Measurements from ENCODE around the gene DYNLT5. TPM values are rescaled to one million over a fixed set of nuclear protein-coding genes. Genes with fewer than 3 reads are reported as not detected.

DYNLT5 gene
- total RNA-seq, 2 experiments from 2014 or later = not detected

DNA sequence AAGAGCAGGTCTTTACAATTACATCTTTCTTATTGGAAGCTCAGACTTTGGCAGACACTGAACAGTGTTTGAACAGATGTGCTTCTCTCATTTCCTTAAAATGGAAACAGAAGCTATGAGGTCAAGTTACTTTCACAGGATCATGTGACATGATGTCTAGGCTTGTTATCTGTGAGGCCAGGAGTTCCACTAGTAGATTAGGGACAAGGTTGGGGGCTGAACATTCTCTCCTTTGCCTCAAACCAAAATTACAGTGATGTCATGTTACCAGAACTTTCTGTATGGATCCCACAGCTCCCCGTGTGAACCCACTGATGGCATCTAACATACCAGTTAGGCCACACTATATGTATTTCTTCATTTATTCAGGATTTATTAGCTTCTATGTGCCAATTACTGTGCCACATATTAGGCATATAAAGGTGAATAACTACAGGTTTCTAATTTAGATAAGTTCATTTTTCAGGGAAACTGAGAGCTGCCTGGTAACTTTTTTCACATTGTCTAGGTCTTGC, 6.0 kb downstream of the DYNLT5 start:
- ATAC-seq = no peak
- H3K9me3 Mint-ChIP-seq (ENCODE audit: low read depth) = no peaks in the 10 kb centered on the region
- CTCF ChIA-PET = interaction anchor here (1.1 to 2.3 kb wide), 4 partner anchors 8 to 391 kb away, joined by 3 to 7 read pairs (median 4); no protein-coding TSS in a partner anchor
- H3K27ac Mint-ChIP-seq = no peak overlapping the region
- DNase-seq = no peak
- H3K4me3 Mint-ChIP-seq = no peak overlapping the region
- H3K27me3 Mint-ChIP-seq = peaks cover 20% of the 10 kb centered on the region
- no peaks in the 10 kb centered on the region for H3K36me3 Mint-ChIP-seq
- no peaks in the 10 kb centered on the region for H3K4me1 Mint-ChIP-seq

DNA sequence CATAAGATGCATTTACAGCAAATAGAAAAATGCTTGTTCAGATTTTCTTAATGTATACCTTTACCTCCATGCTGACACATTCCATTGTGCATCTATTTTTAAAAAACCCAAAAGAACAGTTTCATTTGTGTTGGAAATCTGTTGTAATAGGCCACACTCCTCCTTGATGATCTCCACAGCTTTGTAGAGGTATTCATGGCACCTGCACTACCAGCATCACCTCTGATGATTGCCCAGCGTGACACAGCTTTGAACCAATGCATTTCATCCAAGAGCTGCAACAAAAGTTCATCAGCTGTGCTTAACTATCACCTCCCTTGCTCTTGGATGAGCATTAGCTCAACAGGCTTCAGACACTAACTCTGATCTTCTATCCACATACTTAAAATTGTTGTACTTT, 8.2 kb downstream of the DYNLT5 start:
- Mint-ChIP-seq H3K27me3 (peaks cover 11% of the 10 kb centered on the region), H3K27ac (no peak overlapping the region), H3K4me3 (no peak overlapping the region), H3K9me3 (ENCODE audit: low read depth) (no peaks in the 10 kb centered on the region), H3K4me1 (no peaks in the 10 kb centered on the region), H3K36me3 (no peaks in the 10 kb centered on the region)
- DNase-seq = no peak
- ATAC-seq = no peak
- CTCF ChIA-PET = interaction anchor here (1.1 to 1.5 kb wide), 2 partner anchors 9 to 740 kb away, joined by 3 to 5 read pairs; no protein-coding TSS in a partner anchor

DNA sequence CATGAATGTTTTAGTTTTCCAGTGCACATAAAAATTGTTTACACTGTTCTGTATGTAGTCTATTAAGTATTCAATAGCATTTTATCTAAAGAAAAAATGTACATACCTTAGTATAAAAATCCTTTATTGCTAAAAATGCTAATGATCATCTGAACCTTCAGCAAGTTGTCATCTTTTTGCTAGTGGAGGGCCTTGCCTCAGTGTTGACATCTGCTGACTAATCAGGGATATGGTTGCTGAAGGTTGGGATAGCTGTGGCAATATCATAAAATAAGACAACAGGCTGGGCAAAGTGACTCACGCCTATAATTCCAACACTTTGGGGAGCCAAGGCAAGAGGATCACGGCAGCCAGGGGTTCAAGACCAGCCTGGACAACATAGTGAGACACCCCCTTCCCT, 9.0 kb downstream of the DYNLT5 start:
- no peak for DNase-seq
- CTCF ChIA-PET = interaction anchor here (1.1 to 1.5 kb wide), 3 partner anchors 9 to 739 kb away, joined by 3 to 5 read pairs (median 3); partner anchors contain the start of genes DNAI4 and MIER1
- H3K4me3 Mint-ChIP-seq = no peak overlapping the region
- no peak overlapping the region for H3K27ac Mint-ChIP-seq
- peaks cover 11% of the 10 kb centered on the region for H3K27me3 Mint-ChIP-seq
- H3K4me1 Mint-ChIP-seq = no peaks in the 10 kb centered on the region
- ATAC-seq = no peak
- no peaks in the 10 kb centered on the region for H3K9me3 Mint-ChIP-seq (ENCODE audit: low read depth)
- no peaks in the 10 kb centered on the region for H3K36me3 Mint-ChIP-seq

DNA sequence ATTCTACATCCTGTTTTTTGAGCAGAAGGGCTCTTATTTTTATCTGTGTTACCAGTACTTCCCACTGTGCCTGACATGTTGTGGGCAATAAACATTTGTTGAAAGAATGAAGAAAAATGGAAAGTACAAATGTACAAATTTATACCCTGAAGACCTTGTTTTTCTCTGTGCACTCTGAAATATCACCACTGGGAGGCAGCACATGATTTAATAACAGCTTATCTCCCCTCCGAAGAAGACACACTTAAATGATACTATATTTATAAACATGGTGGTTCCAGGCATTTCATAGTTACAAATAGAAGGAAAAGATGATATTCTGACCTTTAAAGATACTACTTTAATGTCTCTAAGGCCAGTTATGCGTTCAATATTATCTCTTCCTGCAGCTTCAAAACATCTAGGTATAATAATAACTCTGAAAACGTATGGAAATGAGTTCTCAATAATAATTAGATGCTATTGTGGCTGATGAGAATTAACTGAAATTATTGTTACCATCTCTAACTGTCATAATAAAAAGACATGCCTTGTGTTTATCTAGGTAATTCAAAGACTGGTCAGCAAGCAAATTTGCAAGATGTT, 12.8 kb downstream of the DYNLT5 start:
- no peaks in the 10 kb centered on the region for H3K9me3 Mint-ChIP-seq (ENCODE audit: low read depth)
- H3K27ac Mint-ChIP-seq = no peak overlapping the region
- CTCF ChIA-PET = interaction anchor here (0.7 to 3.4 kb wide), 13 partner anchors 10 to 736 kb away, joined by 3 to 17 read pairs (median 5); partner anchors contain the start of genes DNAI4 and MIER1
- H3K36me3 Mint-ChIP-seq = no peaks in the 10 kb centered on the region
- ATAC-seq (no peak), DNase-seq (peak; percentile 67)
- H3K27me3 Mint-ChIP-seq = no peaks in the 10 kb centered on the region
- H3K4me1 Mint-ChIP-seq = peaks cover 16% of the 10 kb centered on the region
- no peak overlapping the region for H3K4me3 Mint-ChIP-seq

DNA sequence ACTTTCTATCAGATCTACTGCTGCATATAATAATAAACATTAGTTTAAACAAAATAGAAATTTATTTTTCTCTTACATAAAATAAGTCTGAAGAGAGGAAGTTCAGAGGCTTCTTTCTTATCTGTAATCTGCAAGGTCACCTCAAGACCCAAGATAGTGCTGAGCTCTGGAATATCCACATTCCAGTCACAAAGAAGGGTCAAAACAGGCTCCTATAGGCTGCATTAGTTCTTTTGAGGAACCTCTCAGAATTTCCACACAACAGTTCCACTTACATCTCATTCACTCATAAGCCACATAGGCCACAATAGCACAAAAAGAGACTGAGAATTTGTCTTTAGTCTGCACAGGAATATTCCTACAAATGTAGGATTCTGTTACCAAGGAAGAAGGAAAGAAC, 15.4 kb downstream of the DYNLT5 start:
- DNase-seq (no peak), ATAC-seq (no peak)
- H3K4me1 Mint-ChIP-seq = peaks cover 23% of the 10 kb centered on the region
- CTCF ChIA-PET = no interaction called here
- H3K36me3 Mint-ChIP-seq = no peaks in the 10 kb centered on the region
- H3K4me3 Mint-ChIP-seq = no peak overlapping the region
- H3K9me3 Mint-ChIP-seq (ENCODE audit: low read depth) = no peaks in the 10 kb centered on the region
- no peaks in the 10 kb centered on the region for H3K27me3 Mint-ChIP-seq
- no peak overlapping the region for H3K27ac Mint-ChIP-seq

DNA sequence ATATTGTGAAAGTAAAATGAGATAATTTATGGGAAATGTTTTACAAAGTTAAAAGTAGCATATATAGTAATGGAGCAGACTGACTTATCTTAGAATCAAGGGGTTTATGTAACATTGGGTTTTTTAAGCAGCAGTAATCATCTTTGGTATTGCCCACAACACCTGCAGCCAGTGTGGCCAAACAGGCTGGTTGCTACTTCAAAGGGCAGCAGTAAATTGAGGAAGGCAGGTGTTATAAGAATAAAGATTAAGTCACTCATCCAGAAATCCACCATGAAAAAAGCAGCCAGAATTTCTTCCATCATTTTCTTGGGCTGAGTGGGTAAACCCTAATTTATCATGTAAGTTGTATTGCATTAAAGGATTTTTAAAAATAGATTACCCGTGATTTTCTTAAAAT, 16.7 kb downstream of the DYNLT5 start:
- Mint-ChIP-seq H3K9me3 (ENCODE audit: low read depth) (no peaks in the 10 kb centered on the region), H3K27ac (peak overlapping the region; percentile 77), H3K4me3 (peak overlapping the region; percentile 65)

DNA sequence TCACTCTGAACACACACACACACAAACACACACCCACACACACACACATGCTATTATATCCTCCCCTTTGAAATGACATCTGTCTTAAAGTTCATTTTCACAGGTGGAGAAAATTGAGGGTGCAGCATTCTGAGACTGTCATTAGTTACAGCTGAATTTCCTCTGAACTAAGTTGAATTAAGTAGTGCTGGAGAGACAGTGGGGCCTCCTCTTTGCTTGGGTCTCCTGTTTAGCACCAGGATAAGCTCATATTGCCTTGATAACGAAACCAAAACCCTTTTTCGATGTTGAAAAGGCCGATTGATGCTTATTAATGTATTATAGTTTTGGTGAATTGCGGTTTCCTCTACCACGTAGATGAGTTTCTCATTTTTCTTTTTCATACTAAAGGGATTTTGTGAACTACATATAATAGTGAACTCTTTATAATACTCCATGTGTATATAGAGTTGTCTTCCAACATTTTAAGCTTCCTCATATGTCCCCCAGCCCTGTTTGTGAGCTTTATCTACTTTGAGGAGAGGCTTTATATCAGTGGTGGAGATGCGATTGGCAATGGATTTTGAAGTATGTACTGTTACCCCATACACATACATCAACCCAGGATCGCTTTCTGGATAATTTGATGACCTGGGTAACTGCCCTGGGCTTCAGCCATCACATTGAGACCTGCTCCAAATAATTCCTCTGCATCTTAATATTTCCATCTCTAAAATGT, 17.4 kb downstream of the DYNLT5 start:
- DNase-seq (peak; percentile 46), ATAC-seq (peak; percentile 87)
- H3K27ac Mint-ChIP-seq = peak overlapping the region; percentile 77
- CTCF ChIA-PET = interaction anchor here (0.9 to 1.0 kb wide), 4 partner anchors 9 to 226 kb away, joined by 3 to 5 read pairs (median 4); no protein-coding TSS in a partner anchor
- H3K27me3 Mint-ChIP-seq = no peaks in the 10 kb centered on the region
- no peaks in the 10 kb centered on the region for H3K9me3 Mint-ChIP-seq (ENCODE audit: low read depth)
- H3K4me3 Mint-ChIP-seq = peak overlapping the region; percentile 65
- peaks cover 23% of the 10 kb centered on the region for H3K4me1 Mint-ChIP-seq
- H3K36me3 Mint-ChIP-seq = no peaks in the 10 kb centered on the region

More for the DNA sequence above, 16.7 kb downstream of the DYNLT5 start:
- CTCF ChIA-PET = interaction anchor here (0.9 kb wide), 1 partner anchor 227 kb away, joined by 3 read pairs; no protein-coding TSS in a partner anchor
- ATAC-seq = no peak
- Mint-ChIP-seq H3K4me1 (peaks cover 23% of the 10 kb centered on the region), H3K36me3 (no peaks in the 10 kb centered on the region), H3K27me3 (no peaks in the 10 kb centered on the region)
- no peak for DNase-seq

DNA sequence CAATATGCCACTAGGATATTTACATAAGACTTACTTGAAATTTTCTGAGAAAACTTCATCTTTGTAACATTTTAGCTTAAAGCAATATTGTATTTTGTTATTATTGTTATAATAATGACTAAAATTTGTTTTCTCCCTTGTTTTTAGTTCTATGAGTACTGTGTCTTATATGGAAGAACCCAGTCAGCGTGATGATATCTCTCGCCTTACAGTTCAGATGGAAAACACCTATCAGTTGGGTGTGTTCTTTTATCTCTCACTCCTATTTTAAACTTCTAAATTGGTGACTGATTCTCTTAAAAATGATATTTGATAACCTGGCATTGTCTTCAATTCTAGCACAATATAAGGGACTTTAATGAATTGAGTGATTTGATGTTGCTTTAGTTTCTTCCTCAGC, 18.0 kb downstream of the DYNLT5 start:
- no peaks in the 10 kb centered on the region for H3K36me3 Mint-ChIP-seq
- H3K27ac Mint-ChIP-seq = peak overlapping the region; percentile 77
- no peak for ATAC-seq
- H3K9me3 Mint-ChIP-seq (ENCODE audit: low read depth) = no peaks in the 10 kb centered on the region
- H3K4me3 Mint-ChIP-seq = peak overlapping the region; percentile 65
- CTCF ChIA-PET = interaction anchor here (1.0 kb wide), 3 partner anchors 9 to 12 kb away, joined by 3 to 5 read pairs (median 4); no protein-coding TSS in a partner anchor
- H3K4me1 Mint-ChIP-seq = peaks cover 23% of the 10 kb centered on the region
- no peak for DNase-seq
- no peaks in the 10 kb centered on the region for H3K27me3 Mint-ChIP-seq

DNA sequence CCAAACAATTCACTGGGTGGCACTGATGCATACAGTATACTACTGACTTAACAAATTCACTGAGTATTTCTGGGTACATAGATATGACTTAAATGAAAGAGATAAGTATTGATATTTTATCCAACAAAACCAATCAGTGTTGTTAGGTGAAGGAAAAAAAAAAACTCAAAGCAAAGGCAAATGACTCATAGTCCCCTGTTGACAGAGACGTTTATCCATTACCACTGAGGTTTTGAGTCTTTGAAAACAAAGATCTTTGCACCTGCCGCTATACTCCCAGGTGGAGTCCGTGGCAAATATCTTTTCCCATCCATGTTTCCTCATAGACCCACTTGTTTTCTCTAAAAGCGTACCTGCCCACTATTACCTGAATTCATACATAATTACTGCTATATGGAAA, 18.4 kb downstream of the DYNLT5 start:
- Mint-ChIP-seq H3K36me3 (no peaks in the 10 kb centered on the region), H3K27ac (no peak overlapping the region), H3K27me3 (peaks cover 1% of the 10 kb centered on the region), H3K9me3 (ENCODE audit: low read depth) (no peaks in the 10 kb centered on the region), H3K4me3 (no peak overlapping the region), H3K4me1 (peaks cover 23% of the 10 kb centered on the region)
- DNase-seq (no peak), ATAC-seq (no peak)
- CTCF ChIA-PET = no interaction called here

DNA sequence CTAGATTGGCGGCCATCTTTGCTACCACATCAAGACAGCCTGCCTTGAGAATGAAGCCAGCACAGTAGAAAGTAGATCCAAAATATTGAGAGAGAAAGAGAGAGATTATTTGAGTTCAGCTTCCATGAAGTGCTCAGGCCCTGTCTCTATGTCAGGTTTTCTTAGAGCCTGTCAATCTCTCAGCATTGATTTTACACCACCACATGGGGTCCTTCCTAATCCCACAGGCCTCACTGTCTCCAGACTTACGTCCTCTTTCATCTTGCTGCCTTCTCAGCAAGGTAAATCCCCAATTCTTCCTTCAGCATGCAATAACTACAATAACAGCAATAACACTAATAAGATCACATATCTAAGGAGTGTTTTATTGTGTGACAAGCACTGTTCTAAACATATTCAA, 21.0 kb downstream of the DYNLT5 start:
- Mint-ChIP-seq H3K27me3 (peaks cover 5% of the 10 kb centered on the region), H3K4me1 (peaks cover 23% of the 10 kb centered on the region), H3K27ac (no peak overlapping the region), H3K36me3 (no peaks in the 10 kb centered on the region), H3K9me3 (ENCODE audit: low read depth) (no peaks in the 10 kb centered on the region), H3K4me3 (no peak overlapping the region)
- CTCF ChIA-PET = no interaction called here
- DNase-seq (no peak), ATAC-seq (no peak)

DNA sequence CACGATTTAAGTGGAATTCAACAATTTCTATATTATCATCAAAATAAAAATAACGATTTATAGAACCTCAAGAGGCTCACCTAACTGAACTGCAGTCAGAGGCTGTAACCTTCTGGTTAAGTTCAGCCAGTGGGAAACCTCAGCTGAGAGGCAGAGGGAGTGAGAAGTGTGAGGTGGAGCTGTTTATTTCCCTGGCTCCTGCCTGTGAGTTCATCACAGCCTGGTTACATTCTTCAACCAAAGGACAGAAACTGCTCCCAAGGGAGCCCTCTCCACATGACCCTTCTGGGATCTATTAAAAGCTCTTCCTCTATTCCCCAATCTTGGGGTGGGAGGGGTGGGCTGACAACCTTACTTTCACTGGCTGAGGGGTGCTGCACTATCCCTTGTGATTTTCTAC, 22.2 kb downstream of the DYNLT5 start:
- Mint-ChIP-seq H3K36me3 (no peaks in the 10 kb centered on the region), H3K27me3 (peaks cover 11% of the 10 kb centered on the region), H3K4me3 (no peak overlapping the region), H3K9me3 (ENCODE audit: low read depth) (no peaks in the 10 kb centered on the region), H3K27ac (no peak overlapping the region), H3K4me1 (peaks cover 16% of the 10 kb centered on the region)
- CTCF ChIA-PET = interaction anchor here (1.2 to 1.3 kb wide), 2 partner anchors 9 to 370 kb away, joined by 3 to 4 read pairs; no protein-coding TSS in a partner anchor
- DNase-seq (no peak), ATAC-seq (no peak)

DNA sequence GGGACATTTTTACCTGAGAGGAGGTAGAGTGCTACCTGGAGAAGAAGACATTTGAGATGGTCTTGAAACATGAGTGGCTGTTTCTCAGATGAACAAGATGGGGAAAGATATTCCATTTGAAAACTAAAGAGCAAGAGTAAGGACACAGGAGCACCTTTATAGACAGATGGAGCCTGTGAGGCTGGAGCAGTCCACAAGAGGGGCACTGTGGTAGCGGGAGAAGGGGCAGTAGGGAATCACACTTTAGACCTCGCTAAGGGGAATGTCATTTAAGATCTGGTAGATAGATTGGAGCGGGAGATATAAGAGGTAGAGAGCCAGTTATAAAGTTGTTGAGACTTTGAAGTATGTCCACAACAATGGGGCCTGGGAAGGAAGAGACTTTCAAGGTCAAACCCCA, 23.4 kb downstream of the DYNLT5 start:
- Mint-ChIP-seq H3K36me3 (no peaks in the 10 kb centered on the region), H3K9me3 (ENCODE audit: low read depth) (no peaks in the 10 kb centered on the region), H3K27ac (no peak overlapping the region), H3K4me1 (peaks cover 6% of the 10 kb centered on the region), H3K27me3 (peaks cover 11% of the 10 kb centered on the region), H3K4me3 (no peak overlapping the region)
- no peak for ATAC-seq
- CTCF ChIA-PET = interaction anchor here (1.2 kb wide), 1 partner anchor 10 kb away, joined by 4 read pairs; no protein-coding TSS in a partner anchor
- no peak for DNase-seq

DNA sequence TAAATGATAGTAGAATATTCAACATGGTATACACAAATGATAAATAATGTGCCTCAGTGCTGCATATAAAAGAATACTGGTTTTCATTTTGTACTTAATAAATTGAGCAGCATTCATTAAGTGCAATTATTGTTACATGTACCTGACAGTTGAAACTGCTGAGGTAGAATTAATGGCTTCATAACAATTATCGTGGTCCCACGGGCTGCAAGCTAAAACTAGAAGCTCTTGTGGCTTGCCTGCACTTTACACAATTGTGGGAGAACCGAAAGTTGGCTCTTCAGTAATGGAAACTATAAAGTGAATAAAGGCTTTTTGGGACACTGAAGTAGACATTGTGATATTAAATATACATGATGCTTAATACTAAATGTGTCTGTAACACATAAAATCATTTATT, 25.6 kb downstream of the DYNLT5 start:
- DNase-seq (no peak), ATAC-seq (no peak)
- peaks cover 4% of the 10 kb centered on the region for H3K4me1 Mint-ChIP-seq
- no peak overlapping the region for H3K27ac Mint-ChIP-seq
- H3K27me3 Mint-ChIP-seq = peaks cover 11% of the 10 kb centered on the region
- H3K36me3 Mint-ChIP-seq = no peaks in the 10 kb centered on the region
- H3K4me3 Mint-ChIP-seq = no peak overlapping the region
- no peaks in the 10 kb centered on the region for H3K9me3 Mint-ChIP-seq (ENCODE audit: low read depth)
- CTCF ChIA-PET = no interaction called here

Measured in activated CD8-positive, alpha-beta memory T cell treated with anti-CD3 and anti-CD28 coated beads, Interleukin-2, amount 10 ng/mL, durations not matched to agents 7 days and 5 days (primary cell).